Transverse colon (tissue), 4 donors: ENCODE measurements around the gene FBLN2. TPM values are rescaled to one million over a fixed set of nuclear protein-coding genes. Genes with fewer than 3 reads are reported as not detected.

ENCODE experiments used
- DNase-seq: peaks from one replicate; pipeline ENCODE4 v3.0.0-alpha.2; 2019
- H3K27ac ChIP-seq, 4 donors: fragments of 200-600 bp; sonication (generic); 2 replicates each; pipeline ENCODE4 v1.5.1; 2016 to 2018; ENCODE audit warnings: inconsistent platforms in 4 of 4
- H3K27me3 ChIP-seq: fragments of 200-600 bp; sonication (generic); 2 replicates; pipeline ENCODE4 v1.5.1; 2017; ENCODE audit warnings: inconsistent platforms
- H3K36me3 ChIP-seq, 4 donors: fragments of 200-600 bp; sonication (generic); 2 replicates each; pipeline ENCODE4 v1.5.1; 2017 to 2019; ENCODE audit warnings: inconsistent platforms in 4 of 4
- H3K4me1 ChIP-seq, 4 donors: fragments of 200-600 bp; sonication (generic); 2 replicates each; pipeline ENCODE4 v1.5.1; 2017 to 2020; ENCODE audit warnings: inconsistent platforms in 4 of 4
- H3K4me3 ChIP-seq, 4 donors: fragments of 200-600 bp; sonication (generic); 1 replicate in 1 of 4; 2 replicates in 3 of 4; pipeline versions ENCODE4 v1.5.1 to v1.6.1; 2017 to 2019; ENCODE audit warnings: inconsistent platforms in 4 of 4
- H3K9me3 ChIP-seq, 2 donors: fragments of 200-600 bp; sonication (generic); 2 replicates each; pipeline ENCODE4 v1.5.1; 2017 to 2019; ENCODE audit warnings: inconsistent platforms in 2 of 2
- EP300 ChIP-seq: sonication (generic); formaldehyde crosslinking; IDR thresholded peaks from one replicate; pipeline ENCODE4 v1.6.1; 2017; ENCODE audit warnings: antibody characterized with exemption, low read depth
- POLR2A ChIP-seq: fragments of 450-650 bp; IDR thresholded peaks from one replicate; pipeline ENCODE4 v1.6.1; 2016; ENCODE audit warnings: antibody characterized with exemption, mild to moderate bottlenecking, moderate library complexity
- POLR2AphosphoS5 ChIP-seq, 3 donors: sonication (generic); formaldehyde crosslinking; IDR thresholded peaks; one replicate each; pipeline ENCODE4 v1.6.1; 2016; ENCODE audit warnings: antibody characterized with exemption in 3 of 3
- WGBS, 2 donors: methylation state at CpG; one replicate each; pipeline ENCODE4 v1.1.5; 2018; ENCODE audit warnings: low coverage in 1 of 2; 5-methylcytosine and 5-hydroxymethylcytosine counted together
- in situ Hi-C, 4 donors: fragments of 200-750 bp; cut with MboI; loops; one replicate each; pipeline versions ENCODE4 v1.15.0 to v1.15.1; 2017; ENCODE audit warnings: low sequenced_read_pairs in 3 of 4, low pct_ligation_motif_present in 1 of 4, low pct_unique_long_range_greater_than_20kb in 1 of 4
- intact Hi-C: fragments of 100-400 bp; cut with DNase I; formaldehyde crosslinking; loops from one replicate; pipeline ENCODE4 v1.15.1; 2023; ENCODE audit warnings: low total_unique reads
- total RNA-seq, 4 donors: library from RNA; depleted of rRNA; stranded (reverse); fragments of >200 nt; gene quantifications; one replicate each; pipeline ENCODE4 v1.1.0, GENCODE V29; 2016
- TF ChIP-seq, protein P1 (sequence below), 5 experiments: fragments of 200-600 bp in 3 of 5; fragments of 450-650 bp in 2 of 5; sonication (generic) in 3 of 5; IDR thresholded peaks; 1 replicate in 2 of 5; 2 replicates in 3 of 5; pipeline ENCODE4 v1.5.1; 2016 to 2017; ENCODE audit warnings: antibody characterized with exemption in 5 of 5, inconsistent platforms in 3 of 5, mild to moderate bottlenecking in 2 of 5, moderate library complexity in 1 of 5

FBLN2 gene
- total RNA-seq, 4 donors from 2014 or later, result 23.0 to 51.5 (median 31.4) TPM

DNA sequence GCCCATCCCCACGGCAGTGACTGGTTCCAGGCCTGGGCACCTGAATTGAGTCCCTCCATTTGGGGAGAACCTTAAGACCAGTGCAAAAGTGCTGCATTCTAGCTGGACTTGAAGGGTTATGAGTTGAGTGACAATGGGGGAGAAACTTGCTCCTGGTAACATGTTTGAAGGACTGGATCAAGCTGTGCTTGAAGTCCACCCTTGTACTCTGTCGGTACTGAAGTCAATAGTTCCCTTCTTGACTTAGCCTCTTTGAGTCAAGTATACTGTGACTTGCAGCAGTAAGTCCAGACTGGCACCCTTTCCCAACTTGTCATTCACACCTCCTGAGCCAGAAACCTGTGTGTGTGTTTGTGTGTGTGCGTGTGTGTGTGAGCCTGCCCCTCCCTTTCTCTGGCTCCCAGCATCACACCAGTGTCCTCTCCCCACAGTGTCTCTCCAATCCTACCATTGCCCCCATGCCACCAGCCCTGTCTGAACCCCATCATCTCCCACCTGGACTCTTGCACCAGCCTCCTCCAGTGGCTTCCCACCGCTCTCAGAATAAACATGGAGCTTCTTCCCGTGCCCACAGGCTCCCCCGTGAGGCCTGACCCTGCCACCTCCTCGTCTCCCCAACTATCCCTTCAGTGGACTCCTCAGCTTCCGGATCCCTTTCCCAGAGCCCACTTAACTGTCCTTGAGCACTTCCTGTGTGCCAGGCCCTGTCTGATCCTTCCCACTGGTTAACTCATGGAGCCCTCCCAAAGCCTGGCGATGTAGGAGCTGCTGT is 10.2 kb upstream of the FBLN2 start:
- Histone ChIP-seq H3K27me3 (no peaks in the 10 kb centered on the region), H3K9me3 (no peaks in the 10 kb centered on the region), H3K27ac (peak overlapping the region in 3 of 4 donors; percentile 15 to 29 (median 18)), H3K36me3 (no peaks in the 10 kb centered on the region), H3K4me1 (peaks cover 0 to 3% (median 1%) of the 10 kb centered on the region in 4 donors), H3K4me3 (no peak overlapping the region)
- TF ChIP-seq, protein P1, sequence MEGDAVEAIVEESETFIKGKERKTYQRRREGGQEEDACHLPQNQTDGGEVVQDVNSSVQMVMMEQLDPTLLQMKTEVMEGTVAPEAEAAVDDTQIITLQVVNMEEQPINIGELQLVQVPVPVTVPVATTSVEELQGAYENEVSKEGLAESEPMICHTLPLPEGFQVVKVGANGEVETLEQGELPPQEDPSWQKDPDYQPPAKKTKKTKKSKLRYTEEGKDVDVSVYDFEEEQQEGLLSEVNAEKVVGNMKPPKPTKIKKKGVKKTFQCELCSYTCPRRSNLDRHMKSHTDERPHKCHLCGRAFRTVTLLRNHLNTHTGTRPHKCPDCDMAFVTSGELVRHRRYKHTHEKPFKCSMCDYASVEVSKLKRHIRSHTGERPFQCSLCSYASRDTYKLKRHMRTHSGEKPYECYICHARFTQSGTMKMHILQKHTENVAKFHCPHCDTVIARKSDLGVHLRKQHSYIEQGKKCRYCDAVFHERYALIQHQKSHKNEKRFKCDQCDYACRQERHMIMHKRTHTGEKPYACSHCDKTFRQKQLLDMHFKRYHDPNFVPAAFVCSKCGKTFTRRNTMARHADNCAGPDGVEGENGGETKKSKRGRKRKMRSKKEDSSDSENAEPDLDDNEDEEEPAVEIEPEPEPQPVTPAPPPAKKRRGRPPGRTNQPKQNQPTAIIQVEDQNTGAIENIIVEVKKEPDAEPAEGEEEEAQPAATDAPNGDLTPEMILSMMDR (IDR thresholded peaks at IDR 0.05), result no peak
- TF ChIP-seq EP300 (no peak), POLR2AphosphoS5 (IDR thresholded peaks at IDR 0.05) (no peak), POLR2A (no peak)
- WGBS, 2 donors, result 82 to 100% methylated on average over 1 to 9 of the region's 9 CpGs
- in situ Hi-C loops (no loop called here), intact Hi-C loops (no loop called here)
- no peak for DNase-seq

- H3K36me3 ChIP-seq, result no peaks in the 10 kb centered on the region
- 83% methylated on average over 5 of the region's 5 CpGs; no CpG with 5 or more reads in 1 of the 2 donors for whole genome bisulfite sequencing, 2 donors
- intact Hi-C loops (no loop called here), in situ Hi-C loops (no loop called here)
- no peak for DNase-seq
- H3K4me3 ChIP-seq, result no peak overlapping the region
- no peak for TF ChIP-seq POLR2AphosphoS5 (IDR thresholded peaks at IDR 0.05)
- TF ChIP-seq, protein P1 (IDR thresholded peaks at IDR 0.05), result no peak
- no peak for TF ChIP-seq POLR2A
- TF ChIP-seq EP300, result no peak
- H3K27ac ChIP-seq, result peak overlapping the region in 3 of 4 donors; percentile 6 to 29 (median 17)
- no peaks in the 10 kb centered on the region for H3K9me3 ChIP-seq
- H3K27me3 ChIP-seq, result no peaks in the 10 kb centered on the region
- peaks cover 0 to 3% (median 1%) of the 10 kb centered on the region in 4 donors for H3K4me1 ChIP-seq
These were observed 9.7 kb upstream of the FBLN2 start for GRCh38 chr3:13539292-13539638.

- 86% methylated on average over 8 of the region's 8 CpGs; no CpG with 5 or more reads in 1 of the 2 donors for WGBS, 2 donors
- H3K9me3 ChIP-seq, result no peaks in the 10 kb centered on the region
- H3K27me3 ChIP-seq, result no peaks in the 10 kb centered on the region
- DNase-seq, result no peak
- H3K36me3 ChIP-seq, result no peaks in the 10 kb centered on the region
- intact Hi-C loops (no loop called here), in situ Hi-C loops (no loop called here)
- TF ChIP-seq EP300 (no peak), POLR2A (no peak)
- no peak overlapping the region for H3K4me3 ChIP-seq
- peaks cover 0 to 3% (median 1%) of the 10 kb centered on the region in 4 donors for H3K4me1 ChIP-seq
- peak overlapping the region; percentile 6 to 37 (median 23) for H3K27ac ChIP-seq
These were observed 9.3 kb upstream of the FBLN2 start for GRCh38 chr3:13539671-13540070.

DNA sequence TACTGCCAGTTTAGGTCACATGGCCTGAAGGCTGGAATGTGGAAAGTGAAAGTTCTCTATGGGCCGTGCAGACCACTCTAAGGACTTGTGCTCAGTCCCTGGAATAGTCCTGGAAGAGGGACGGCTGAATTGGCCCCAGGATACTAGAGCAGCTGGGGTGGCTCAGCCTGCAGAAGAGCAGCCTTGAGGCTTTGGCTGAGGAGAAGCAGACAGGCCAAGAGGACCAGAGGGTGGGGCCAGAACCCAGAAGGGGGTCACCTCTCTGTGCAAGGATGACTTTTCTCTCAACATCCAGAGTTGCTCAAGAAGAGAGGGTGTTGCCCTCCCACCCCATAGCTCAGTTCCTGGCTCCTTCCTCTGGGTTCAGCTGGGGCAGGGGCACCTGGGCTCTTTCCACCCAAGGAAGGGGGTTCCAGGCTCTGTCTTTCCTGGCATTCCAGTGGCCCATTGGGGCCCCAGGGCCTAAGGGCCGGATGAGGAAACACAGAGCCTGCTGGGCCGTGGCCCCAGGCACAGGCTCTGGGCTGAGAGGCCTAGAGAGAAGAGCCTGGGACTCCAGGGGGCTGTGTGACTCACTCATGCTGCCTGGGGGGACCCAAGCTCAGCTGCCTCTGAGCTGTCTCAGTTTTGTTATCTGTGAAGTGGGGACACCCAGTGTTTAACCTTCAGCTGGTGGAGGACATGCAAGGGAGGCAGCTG is 8.5 kb upstream of the FBLN2 start:
- in situ Hi-C loops, result no loop called here

More for the DNA sequence above, 8.5 kb upstream of the FBLN2 start:
- DNase-seq, result no peak
- intact Hi-C loops, result no loop called here
- H3K27me3 ChIP-seq, result no peaks in the 10 kb centered on the region
- WGBS, 2 donors, result 80 to 81% methylated on average over 1 to 4 of the region's 4 CpGs
- no peaks in the 10 kb centered on the region for H3K9me3 ChIP-seq
- no peak for TF ChIP-seq EP300
- no peak for TF ChIP-seq POLR2A
- TF ChIP-seq, protein P1 (IDR thresholded peaks at IDR 0.05), result no peak
- no peak for TF ChIP-seq POLR2AphosphoS5 (IDR thresholded peaks at IDR 0.05)
- peaks cover 0 to 3% (median 1%) of the 10 kb centered on the region in 4 donors for H3K4me1 ChIP-seq
- H3K27ac ChIP-seq, result peak overlapping the region; percentile 6 to 37 (median 23)
- no peaks in the 10 kb centered on the region for H3K36me3 ChIP-seq
- no peak overlapping the region for H3K4me3 ChIP-seq
